ENCODE data around the gene SLC15A1.

SLC15A1 gene

GRCh38 chr13:98658131-98658530, 94.3 kb downstream of the SLC15A1 start:
- TF ChIP-seq, protein P1, sequence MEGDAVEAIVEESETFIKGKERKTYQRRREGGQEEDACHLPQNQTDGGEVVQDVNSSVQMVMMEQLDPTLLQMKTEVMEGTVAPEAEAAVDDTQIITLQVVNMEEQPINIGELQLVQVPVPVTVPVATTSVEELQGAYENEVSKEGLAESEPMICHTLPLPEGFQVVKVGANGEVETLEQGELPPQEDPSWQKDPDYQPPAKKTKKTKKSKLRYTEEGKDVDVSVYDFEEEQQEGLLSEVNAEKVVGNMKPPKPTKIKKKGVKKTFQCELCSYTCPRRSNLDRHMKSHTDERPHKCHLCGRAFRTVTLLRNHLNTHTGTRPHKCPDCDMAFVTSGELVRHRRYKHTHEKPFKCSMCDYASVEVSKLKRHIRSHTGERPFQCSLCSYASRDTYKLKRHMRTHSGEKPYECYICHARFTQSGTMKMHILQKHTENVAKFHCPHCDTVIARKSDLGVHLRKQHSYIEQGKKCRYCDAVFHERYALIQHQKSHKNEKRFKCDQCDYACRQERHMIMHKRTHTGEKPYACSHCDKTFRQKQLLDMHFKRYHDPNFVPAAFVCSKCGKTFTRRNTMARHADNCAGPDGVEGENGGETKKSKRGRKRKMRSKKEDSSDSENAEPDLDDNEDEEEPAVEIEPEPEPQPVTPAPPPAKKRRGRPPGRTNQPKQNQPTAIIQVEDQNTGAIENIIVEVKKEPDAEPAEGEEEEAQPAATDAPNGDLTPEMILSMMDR (IDR thresholded peaks at IDR 0.05; ENCODE audit: low read depth, low read length, missing control alignments): no peak
- 0 out of 2 replicates have a peak overlapping the region, but pooled peaks have one; percentile 0 for H3K4me3 ChIP-seq (replicated peaks; ENCODE audit: low read depth, low read length)
- no peak for DNase-seq (ENCODE audit: extremely low read depth, low read depth)

DNA sequence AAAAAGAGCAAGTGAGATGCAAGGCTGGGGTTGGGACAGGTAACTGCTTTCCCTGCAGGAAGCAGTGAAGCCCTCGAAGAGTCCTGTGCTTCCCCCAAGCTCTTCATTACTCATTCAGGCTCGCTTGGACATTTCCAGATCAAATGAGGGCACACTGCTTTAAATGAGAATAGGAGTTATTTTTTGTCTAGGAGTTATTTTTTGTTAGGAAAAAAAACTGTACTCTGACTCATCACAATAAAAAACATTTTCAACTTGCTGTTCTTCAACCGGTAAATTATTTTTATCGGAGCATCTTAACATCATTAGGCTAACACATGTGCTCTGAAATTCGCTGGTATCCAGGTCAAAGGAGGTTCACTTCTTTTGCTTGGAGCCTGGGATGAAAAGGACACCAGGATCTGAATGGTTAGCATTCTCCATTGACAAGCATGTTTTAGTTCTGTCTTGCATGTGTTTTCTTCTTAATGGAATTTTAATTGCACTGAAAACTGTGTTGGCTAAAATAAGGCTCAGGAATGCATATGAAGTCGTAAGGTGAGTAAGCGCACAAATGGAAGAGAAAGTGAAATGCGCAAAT, 94.9 kb downstream of the SLC15A1 start:
- TF ChIP-seq, protein P1 (IDR thresholded peaks at IDR 0.05; ENCODE audit: low read depth, low read length, missing control alignments): no peak
- peak; percentile 21 for DNase-seq (ENCODE audit: extremely low read depth, low read depth)
- 0 out of 2 replicates have a peak overlapping the region, but pooled peaks have one; percentile 0 for H3K4me3 ChIP-seq (replicated peaks; ENCODE audit: low read depth, low read length)

DNA sequence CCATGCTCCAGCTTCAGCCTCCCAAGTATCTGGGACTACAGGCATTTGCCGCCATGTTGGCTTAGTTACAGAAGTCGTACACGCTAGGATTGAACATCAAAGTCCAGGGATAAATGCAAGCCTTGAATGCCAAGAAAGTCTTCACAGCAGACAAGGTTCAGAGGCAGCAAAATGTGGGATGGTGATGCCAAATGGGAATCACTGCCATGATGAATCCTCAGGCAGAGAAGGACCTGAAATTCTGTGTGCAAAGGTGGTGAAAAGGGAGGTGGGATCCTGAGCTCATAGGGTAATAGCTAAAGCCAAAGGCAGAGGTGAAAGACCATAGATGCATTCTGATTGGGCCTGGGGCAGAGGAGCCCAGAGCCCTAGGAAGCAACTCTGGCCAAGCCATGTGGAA, 96.2 kb downstream of the SLC15A1 start:
- no peak overlapping the region for H3K4me3 ChIP-seq (replicated peaks; ENCODE audit: low read depth, low read length)
- TF ChIP-seq, protein P1 (IDR thresholded peaks at IDR 0.05; ENCODE audit: low read depth, low read length, missing control alignments): no peak
- no peak for DNase-seq (ENCODE audit: extremely low read depth, low read depth)

- peak; percentile 59 for DNase-seq (ENCODE audit: extremely low read depth, low read depth)
- TF ChIP-seq, protein P1 (IDR thresholded peaks at IDR 0.05; ENCODE audit: low read depth, low read length, missing control alignments): peak; percentile 91
- no peak overlapping the region for H3K4me3 ChIP-seq (replicated peaks; ENCODE audit: low read depth, low read length)
Measured at GRCh38 chr13:98653463-98653985, 98.9 kb downstream of the SLC15A1 start.

DNA sequence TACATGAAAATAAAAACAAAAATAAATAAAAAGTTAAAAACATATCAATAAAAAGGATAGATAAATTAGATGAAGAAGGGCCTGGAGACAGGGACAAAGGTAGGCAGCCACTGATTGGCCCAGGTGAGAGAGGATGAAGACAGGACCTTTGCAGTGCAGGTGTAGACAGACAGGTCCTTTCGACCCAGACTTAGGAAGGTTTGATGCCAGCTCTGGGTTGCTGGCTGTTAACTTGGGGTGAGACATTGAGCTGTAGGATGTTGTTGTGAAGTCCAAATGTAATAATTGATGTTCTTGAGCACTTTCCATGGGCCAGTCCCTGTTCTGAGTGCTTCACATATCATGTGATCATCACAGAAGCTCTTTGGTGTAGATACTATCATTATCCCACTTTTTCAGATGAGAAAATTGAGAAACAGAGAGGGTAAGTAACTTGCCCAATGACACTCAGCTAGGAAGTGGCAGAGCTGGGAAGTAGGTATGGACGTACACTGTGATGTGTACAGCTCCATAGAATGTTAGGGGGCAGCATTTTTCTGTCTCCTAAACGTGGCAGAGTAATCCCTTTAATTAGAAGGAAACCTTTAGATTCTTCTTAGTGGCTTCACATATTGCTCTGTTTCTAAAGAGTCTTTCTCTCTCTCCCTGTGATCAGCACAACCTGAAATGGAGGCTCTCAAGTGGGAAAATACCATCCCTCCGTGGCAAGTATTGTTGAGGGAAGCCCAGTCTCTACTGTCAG, 99.6 kb downstream of the SLC15A1 start:
- no peak overlapping the region for H3K4me3 ChIP-seq (replicated peaks; ENCODE audit: low read depth, low read length)
- no peak for DNase-seq (ENCODE audit: extremely low read depth, low read depth)
- TF ChIP-seq, protein P1 (IDR thresholded peaks at IDR 0.05; ENCODE audit: low read depth, low read length, missing control alignments): no peak

GRCh38 chr13:98652276-98652675, 100.2 kb downstream of the SLC15A1 start:
- TF ChIP-seq, protein P1 (IDR thresholded peaks at IDR 0.05; ENCODE audit: low read depth, low read length, missing control alignments): no peak
- DNase-seq (ENCODE audit: extremely low read depth, low read depth): no peak
- no peak overlapping the region for H3K4me3 ChIP-seq (replicated peaks; ENCODE audit: low read depth, low read length)

All from HFF-Myc (cell line).